AG10803 (cell line): ENCODE measurements around the gene CLN5.
"Not testable (repeated sequence)": the region's sequence is repeated elsewhere in the genome, so short reads cannot be mapped to it uniquely, and the experiment has no call there.

Experiments
- DNase-seq: peaks from one replicate; pipeline ENCODE4 v3.0.0; 2010; ENCODE audit warnings: low read depth
- H3K4me3 ChIP-seq: 2 replicates; pipeline ENCODE4 v1.5.1; 2011; ENCODE audit warnings: mild to moderate bottlenecking, low read length, control low read depth
- CTCF ChIP-seq: conservative IDR thresholded peaks from 2 replicates; pipeline ENCODE4 v1.5.1; 2011; ENCODE audit warnings: mild to moderate bottlenecking, low read length, control low read depth, inconsistent platforms

CLN5 gene

GRCh38 chr13:76954538-76954937, 37.3 kb upstream of the CLN5 start:
- DNase-seq = no peak
- no peak for TF ChIP-seq CTCF
- no peak overlapping the region for H3K4me3 ChIP-seq

- no peak overlapping the region for H3K4me3 ChIP-seq
- TF ChIP-seq CTCF = no peak
- no peak for DNase-seq
Observed at GRCh38 chr13:76955193-76955592, 36.7 kb upstream of the CLN5 start.

GRCh38 chr13:76955661-76956060, 36.2 kb upstream of the CLN5 start:
- DNase-seq = no peak
- TF ChIP-seq CTCF = no peak

GRCh38 chr13:76958841-76959432, 32.9 kb upstream of the CLN5 start:
- no peak overlapping the region for H3K4me3 ChIP-seq
- no peak for TF ChIP-seq CTCF

More at GRCh38 chr13:76955661-76956060, 36.2 kb upstream of the CLN5 start:
- no peak overlapping the region for H3K4me3 ChIP-seq

GRCh38 chr13:76959734-76960133, 32.1 kb upstream of the CLN5 start:
- not testable (repeated sequence) for DNase-seq, H3K4me3 ChIP-seq

More at GRCh38 chr13:76958841-76959432, 32.9 kb upstream of the CLN5 start:
- DNase-seq = no peak

- H3K4me3 ChIP-seq = no peak overlapping the region
- DNase-seq = peak; percentile 62
- TF ChIP-seq CTCF = no peak
Observed at GRCh38 chr13:76965759-76966421, 26.0 kb upstream of the CLN5 start.

GRCh38 chr13:76967031-76967430, 24.9 kb upstream of the CLN5 start:
- no peak for TF ChIP-seq CTCF
- DNase-seq = no peak
- no peak overlapping the region for H3K4me3 ChIP-seq
